DOHH2 (cell line): ENCODE results near the gene RMDN2.
"Not testable (repeated sequence)": the region's sequence is repeated elsewhere in the genome, so short reads cannot be mapped to it uniquely, and the experiment has no call there.

Experiments used
- H3F3A ChIP-seq: fragments of 200-600 bp; sonication (generic), shearing (Covaris generic); 2 replicates; pipeline ENCODE4 v1.6.0; 2016; ENCODE audit warnings: antibody characterized with exemption, mild to moderate bottlenecking; ENCODE audit not compliant: control insufficient read depth, insufficient read depth
- H3K27ac ChIP-seq: fragments of 200-600 bp; sonication (generic); 2 replicates; pipeline ENCODE4 v1.5.1; 2014; ENCODE audit warnings: low read depth, mild to moderate bottlenecking, low read length, moderate library complexity
- H3K27me3 ChIP-seq: fragments of 200-600 bp; sonication (generic); 2 replicates; pipeline ENCODE4 v1.6.1; 2014; ENCODE audit warnings: mild to moderate bottlenecking, low read length, mixed read lengths; ENCODE audit not compliant: control insufficient read depth
- H3K36me3 ChIP-seq: fragments of 200-600 bp; sonication (generic); 2 replicates; pipeline ENCODE4 v1.6.1; 2014; ENCODE audit warnings: mild to moderate bottlenecking, low read length, moderate library complexity, mixed read lengths; ENCODE audit not compliant: control insufficient read depth
- H3K4me1 ChIP-seq: fragments of 200-600 bp; sonication (generic); 2 replicates; pipeline ENCODE4 v1.6.1; 2014; ENCODE audit warnings: mild to moderate bottlenecking, low read length, mixed read lengths; ENCODE audit not compliant: control insufficient read depth
- H3K4me2 ChIP-seq: fragments of 200-600 bp; sonication (generic); 2 replicates; pipeline ENCODE4 v1.6.0; 2014; ENCODE audit warnings: mild to moderate bottlenecking, low read length, moderate library complexity
- H3K4me3 ChIP-seq: fragments of 200-600 bp; sonication (generic); 2 replicates; pipeline ENCODE4 v1.5.1; 2014; ENCODE audit warnings: mild to moderate bottlenecking, low read length, mixed read lengths
- H3K79me2 ChIP-seq: fragments of 200-600 bp; sonication (generic); 2 replicates; pipeline ENCODE4 v1.6.1; 2014; ENCODE audit warnings: mild to moderate bottlenecking, low read length, mixed read lengths; ENCODE audit not compliant: control insufficient read depth
- H3K9me2 ChIP-seq: fragments of 200-600 bp; sonication (generic); replicated peaks from 2 replicates; pipeline ENCODE4 v1.6.1; 2014; ENCODE audit warnings: mild to moderate bottlenecking, low read length, mixed read lengths; ENCODE audit not compliant: control insufficient read depth
- H3K9me3 ChIP-seq: fragments of 200-600 bp; sonication (generic); 2 replicates; pipeline ENCODE4 v1.6.1; 2014; ENCODE audit warnings: antibody characterized with exemption, low read length, mixed read lengths; ENCODE audit not compliant: control insufficient read depth, insufficient read depth
- H4K20me1 ChIP-seq: fragments of 200-600 bp; sonication (generic); 2 replicates; pipeline ENCODE4 v1.6.0; 2014; ENCODE audit warnings: low read depth, mild to moderate bottlenecking, antibody characterized with exemption, low read length, moderate library complexity; ENCODE audit not compliant: control insufficient read depth, insufficient read depth
- CTCF ChIP-seq: fragments of 200-600 bp; sonication (generic); IDR thresholded peaks from one replicate; pipeline ENCODE4 v1.5.1; 2014; ENCODE audit warnings: antibody characterized with exemption, mild to moderate bottlenecking, low read depth, low read length; ENCODE audit not compliant: poor library complexity, severe bottlenecking
- EZH2phosphoT487 ChIP-seq: fragments of 200-600 bp; sonication (generic); IDR thresholded peaks from 2 replicates; pipeline ENCODE4 v1.6.1; 2017; ENCODE audit warnings: borderline replicate concordance, mild to moderate bottlenecking, antibody characterized with exemption, low read length, moderate library complexity, mixed read lengths

RMDN2 gene

DNA sequence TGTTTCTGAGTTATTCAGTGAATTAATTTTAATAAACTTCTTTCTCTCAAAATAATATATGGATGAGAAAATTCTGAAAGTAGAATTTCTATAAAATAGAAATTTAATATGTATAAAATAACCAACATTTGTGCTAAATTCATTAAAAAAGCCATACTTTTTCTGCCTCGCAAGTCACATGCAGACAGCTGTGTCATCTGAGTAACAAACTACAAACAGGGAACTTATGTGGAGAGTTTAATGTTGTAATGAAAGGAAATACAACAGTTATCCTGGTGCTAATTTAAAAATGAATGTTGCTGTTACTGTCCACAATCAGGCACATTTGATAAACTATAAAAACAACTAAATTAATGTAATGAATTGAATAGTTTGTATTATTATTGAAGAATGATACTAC is 22.2 kb downstream of the RMDN2 start:
- Histone ChIP-seq H4K20me1 (no peaks in the 10 kb centered on the region), H3K27ac (no peak overlapping the region), H3K9me2 (no peaks in the 10 kb centered on the region), H3K79me2 (no peaks in the 10 kb centered on the region), H3K9me3 (no peaks in the 10 kb centered on the region), H3K36me3 (no peaks in the 10 kb centered on the region), H3F3A (no peaks in the 10 kb centered on the region), H3K4me1 (no peaks in the 10 kb centered on the region), H3K4me3 (no peak overlapping the region), H3K27me3 (no peaks in the 10 kb centered on the region), H3K4me2 (no peak overlapping the region)
- TF ChIP-seq CTCF (no peak), EZH2phosphoT487 (no peak)

GRCh38 chr2:37962018-37962739 is 37.1 kb downstream of the RMDN2 start:
- H3K27me3 ChIP-seq, H3K4me2 ChIP-seq: not testable (repeated sequence)

DNA sequence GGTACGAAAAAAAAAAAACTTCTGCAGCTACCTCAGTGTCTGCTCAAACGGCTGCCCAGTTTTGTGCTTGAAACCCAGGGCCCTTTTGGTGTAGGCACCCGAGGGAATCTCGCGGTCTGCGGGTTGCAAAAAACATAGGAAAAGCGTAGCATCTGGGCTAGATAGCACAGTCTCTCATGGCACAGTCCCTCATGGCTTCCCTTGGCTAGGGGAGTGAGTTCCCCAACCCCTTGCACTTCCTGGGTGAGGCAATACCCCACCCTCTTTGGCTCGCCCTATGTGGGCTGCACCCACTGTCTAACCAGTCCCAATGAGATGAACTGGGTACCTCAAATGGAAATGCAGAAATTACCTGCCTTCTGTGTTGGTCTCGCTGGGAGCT is 37.6 kb downstream of the RMDN2 start:
- not testable (repeated sequence) for H3K79me2 ChIP-seq, H3K36me3 ChIP-seq, H3K27me3 ChIP-seq, H3K4me1 ChIP-seq, H3K9me2 ChIP-seq, H3F3A ChIP-seq, H4K20me1 ChIP-seq, H3K4me2 ChIP-seq, H3K4me3 ChIP-seq, H3K9me3 ChIP-seq, H3K27ac ChIP-seq

More at GRCh38 chr2:37962018-37962739, 37.1 kb downstream of the RMDN2 start:
- not testable (repeated sequence) for H3K4me3 ChIP-seq, H3F3A ChIP-seq, H3K36me3 ChIP-seq, H3K79me2 ChIP-seq, H3K4me1 ChIP-seq, H4K20me1 ChIP-seq, H3K9me3 ChIP-seq, H3K9me2 ChIP-seq, H3K27ac ChIP-seq

GRCh38 chr2:37963901-37964300 is 38.8 kb downstream of the RMDN2 start:
- not testable (repeated sequence) for H3K27ac ChIP-seq, H3K4me2 ChIP-seq, H3F3A ChIP-seq, H3K4me1 ChIP-seq, H3K9me3 ChIP-seq, H3K4me3 ChIP-seq, H3K79me2 ChIP-seq, H3K27me3 ChIP-seq, H3K9me2 ChIP-seq, H3K36me3 ChIP-seq, H4K20me1 ChIP-seq

- no peak overlapping the region for H3K27ac ChIP-seq
- H3K4me1 ChIP-seq: no peaks in the 10 kb centered on the region
- no peak for TF ChIP-seq EZH2phosphoT487
- TF ChIP-seq CTCF: no peak
- H3K36me3 ChIP-seq: no peaks in the 10 kb centered on the region
- H3K4me2 ChIP-seq: no peak overlapping the region
- no peaks in the 10 kb centered on the region for H4K20me1 ChIP-seq
- no peak overlapping the region for H3K4me3 ChIP-seq
- no peaks in the 10 kb centered on the region for H3K9me2 ChIP-seq
- H3K79me2 ChIP-seq: no peaks in the 10 kb centered on the region
- H3K9me3 ChIP-seq: no peaks in the 10 kb centered on the region
- no peaks in the 10 kb centered on the region for H3F3A ChIP-seq
- no peaks in the 10 kb centered on the region for H3K27me3 ChIP-seq
These were observed 41.2 kb downstream of the RMDN2 start for GRCh38 chr2:37966326-37966725.
